ENCODE measurements around the gene RHBDL2. TPM values are rescaled to one million over a fixed set of nuclear protein-coding genes. Genes with fewer than 3 reads are reported as not detected.
A peak's percentile ranks its signal among the peaks of the same experiment; 100 is the strongest.

The RHBDL2 gene
- total and polyA plus RNA-seq, 2 of the 13 experiments (the other 11 are each of a cell fraction or from before 2014, with no cell fraction given), result 3.3 to 5.4 TPM

DNA sequence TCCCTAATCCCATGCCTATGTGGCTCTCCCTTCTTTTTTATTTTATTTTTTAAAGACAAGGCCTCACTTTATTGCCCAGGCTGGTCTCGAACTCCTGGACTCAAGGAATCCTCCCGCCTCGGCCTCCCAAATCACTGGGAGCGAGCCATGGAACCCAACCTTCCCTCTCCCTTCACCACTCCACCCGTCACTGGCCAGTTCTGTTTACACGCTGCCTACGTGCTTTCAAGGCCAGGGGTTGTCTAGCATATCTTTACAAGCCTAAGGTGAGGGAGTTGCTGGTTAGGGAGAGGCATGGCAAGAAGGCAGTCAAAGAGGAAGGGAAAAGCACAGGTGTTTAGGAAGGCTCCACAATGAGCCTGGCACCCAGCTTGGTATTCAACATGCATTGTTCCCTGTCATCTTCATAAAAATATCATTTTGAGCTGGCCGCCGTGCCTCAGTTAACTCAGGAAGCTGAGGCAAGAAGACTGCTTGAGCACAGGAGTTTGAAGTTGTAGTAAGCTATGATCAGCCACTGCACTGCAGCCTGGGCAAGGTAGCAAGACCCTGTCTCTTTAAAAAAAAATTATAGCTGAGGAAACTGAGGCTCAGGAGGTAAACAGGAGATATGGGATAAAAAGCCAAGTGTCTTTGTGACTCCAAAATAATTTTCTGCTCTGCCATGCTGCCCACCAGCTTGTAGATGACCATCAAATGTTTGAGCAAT lies 1.1 kb downstream of the RHBDL2 start (continued):
- TF ChIP-seq, protein P1, sequence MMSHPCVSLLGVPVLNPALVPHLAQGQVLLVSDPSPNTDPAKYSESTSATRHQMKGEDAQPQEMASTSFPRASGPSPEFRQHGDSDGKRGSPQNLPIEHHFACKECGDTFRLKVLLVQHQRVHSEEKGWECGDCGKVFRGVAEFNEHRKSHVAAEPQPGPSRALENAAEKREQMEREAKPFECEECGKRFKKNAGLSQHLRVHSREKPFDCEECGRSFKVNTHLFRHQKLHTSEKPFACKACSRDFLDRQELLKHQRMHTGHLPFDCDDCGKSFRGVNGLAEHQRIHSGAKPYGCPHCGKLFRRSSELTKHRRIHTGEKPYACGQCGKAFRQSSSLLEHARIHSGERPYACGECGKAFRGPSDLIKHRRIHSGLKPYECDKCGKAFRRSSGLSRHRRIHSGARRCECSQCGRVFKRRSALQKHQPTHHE (CRISPR knock-in tag; IDR thresholded peaks at IDR 0.05; ENCODE audit: borderline replicate concordance), result no peak
- TF ChIP-seq RXRA (CRISPR knock-in tag; IDR thresholded peaks at IDR 0.05) (no peak), RARA (CRISPR knock-in tag; IDR thresholded peaks at IDR 0.05) (no peak), CCDC6 (CRISPR knock-in tag; IDR thresholded peaks at IDR 0.05) (no peak), NPAS2 (CRISPR knock-in tag; IDR thresholded peaks at IDR 0.05; ENCODE audit: borderline replicate concordance) (no peak), MEIS1 (CRISPR knock-in tag; IDR thresholded peaks at IDR 0.05; ENCODE audit: borderline replicate concordance) (peak; percentile 42; the same call in 1 of the 2 replicates), BHLHE40 (IDR thresholded peaks at IDR 0.05; ENCODE audit: low read length) (no peak), ZNF331 (CRISPR knock-in tag; IDR thresholded peaks at IDR 0.05) (no peak), ZNF792 (CRISPR knock-in tag; IDR thresholded peaks at IDR 0.05) (no peak), PHB2 (IDR thresholded peaks at IDR 0.05; ENCODE audit: partially characterized antibody) (no peak), ZNF550 (CRISPR knock-in tag; IDR thresholded peaks at IDR 0.05; ENCODE audit: borderline replicate concordance) (no peak), NR2C2 (CRISPR knock-in tag; IDR thresholded peaks at IDR 0.05; ENCODE audit: borderline replicate concordance) (no peak), ATM (IDR thresholded peaks at IDR 0.05; ENCODE audit: borderline replicate concordance) (no peak), CBX1 (IDR thresholded peaks at IDR 0.05; ENCODE audit: low read depth) (no peak), NKX3-1 (CRISPR knock-in tag; IDR thresholded peaks at IDR 0.05) (no peak), ZNF572 (CRISPR knock-in tag; IDR thresholded peaks at IDR 0.05) (no peak), ZNF589 (CRISPR knock-in tag; conservative IDR thresholded peaks at IDR 0.05) (no peak), ZNF879 (CRISPR knock-in tag; IDR thresholded peaks at IDR 0.05) (0 out of 2 replicates have a peak, but pooled peaks have one; percentile 39)
- TF ChIP-seq, protein P2, sequence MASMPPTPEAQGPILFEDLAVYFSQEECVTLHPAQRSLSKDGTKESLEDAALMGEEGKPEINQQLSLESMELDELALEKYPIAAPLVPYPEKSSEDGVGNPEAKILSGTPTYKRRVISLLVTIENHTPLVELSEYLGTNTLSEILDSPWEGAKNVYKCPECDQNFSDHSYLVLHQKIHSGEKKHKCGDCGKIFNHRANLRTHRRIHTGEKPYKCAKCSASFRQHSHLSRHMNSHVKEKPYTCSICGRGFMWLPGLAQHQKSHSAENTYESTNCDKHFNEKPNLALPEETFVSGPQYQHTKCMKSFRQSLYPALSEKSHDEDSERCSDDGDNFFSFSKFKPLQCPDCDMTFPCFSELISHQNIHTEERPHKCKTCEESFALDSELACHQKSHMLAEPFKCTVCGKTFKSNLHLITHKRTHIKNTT (CRISPR knock-in tag; IDR thresholded peaks at IDR 0.05), result no peak
- TF ChIP-seq, protein P3, sequence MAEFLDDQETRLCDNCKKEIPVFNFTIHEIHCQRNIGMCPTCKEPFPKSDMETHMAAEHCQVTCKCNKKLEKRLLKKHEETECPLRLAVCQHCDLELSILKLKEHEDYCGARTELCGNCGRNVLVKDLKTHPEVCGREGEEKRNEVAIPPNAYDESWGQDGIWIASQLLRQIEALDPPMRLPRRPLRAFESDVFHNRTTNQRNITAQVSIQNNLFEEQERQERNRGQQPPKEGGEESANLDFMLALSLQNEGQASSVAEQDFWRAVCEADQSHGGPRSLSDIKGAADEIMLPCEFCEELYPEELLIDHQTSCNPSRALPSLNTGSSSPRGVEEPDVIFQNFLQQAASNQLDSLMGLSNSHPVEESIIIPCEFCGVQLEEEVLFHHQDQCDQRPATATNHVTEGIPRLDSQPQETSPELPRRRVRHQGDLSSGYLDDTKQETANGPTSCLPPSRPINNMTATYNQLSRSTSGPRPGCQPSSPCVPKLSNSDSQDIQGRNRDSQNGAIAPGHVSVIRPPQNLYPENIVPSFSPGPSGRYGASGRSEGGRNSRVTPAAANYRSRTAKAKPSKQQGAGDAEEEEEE (CRISPR knock-in tag; IDR thresholded peaks at IDR 0.05; ENCODE audit: borderline replicate concordance), result no peak
- TF ChIP-seq, protein P4, sequence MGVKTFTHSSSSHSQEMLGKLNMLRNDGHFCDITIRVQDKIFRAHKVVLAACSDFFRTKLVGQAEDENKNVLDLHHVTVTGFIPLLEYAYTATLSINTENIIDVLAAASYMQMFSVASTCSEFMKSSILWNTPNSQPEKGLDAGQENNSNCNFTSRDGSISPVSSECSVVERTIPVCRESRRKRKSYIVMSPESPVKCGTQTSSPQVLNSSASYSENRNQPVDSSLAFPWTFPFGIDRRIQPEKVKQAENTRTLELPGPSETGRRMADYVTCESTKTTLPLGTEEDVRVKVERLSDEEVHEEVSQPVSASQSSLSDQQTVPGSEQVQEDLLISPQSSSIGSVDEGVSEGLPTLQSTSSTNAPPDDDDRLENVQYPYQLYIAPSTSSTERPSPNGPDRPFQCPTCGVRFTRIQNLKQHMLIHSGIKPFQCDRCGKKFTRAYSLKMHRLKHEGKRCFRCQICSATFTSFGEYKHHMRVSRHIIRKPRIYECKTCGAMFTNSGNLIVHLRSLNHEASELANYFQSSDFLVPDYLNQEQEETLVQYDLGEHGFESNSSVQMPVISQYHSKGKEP (CRISPR knock-in tag; IDR thresholded peaks at IDR 0.05), result no peak
- TF ChIP-seq, protein P5, sequence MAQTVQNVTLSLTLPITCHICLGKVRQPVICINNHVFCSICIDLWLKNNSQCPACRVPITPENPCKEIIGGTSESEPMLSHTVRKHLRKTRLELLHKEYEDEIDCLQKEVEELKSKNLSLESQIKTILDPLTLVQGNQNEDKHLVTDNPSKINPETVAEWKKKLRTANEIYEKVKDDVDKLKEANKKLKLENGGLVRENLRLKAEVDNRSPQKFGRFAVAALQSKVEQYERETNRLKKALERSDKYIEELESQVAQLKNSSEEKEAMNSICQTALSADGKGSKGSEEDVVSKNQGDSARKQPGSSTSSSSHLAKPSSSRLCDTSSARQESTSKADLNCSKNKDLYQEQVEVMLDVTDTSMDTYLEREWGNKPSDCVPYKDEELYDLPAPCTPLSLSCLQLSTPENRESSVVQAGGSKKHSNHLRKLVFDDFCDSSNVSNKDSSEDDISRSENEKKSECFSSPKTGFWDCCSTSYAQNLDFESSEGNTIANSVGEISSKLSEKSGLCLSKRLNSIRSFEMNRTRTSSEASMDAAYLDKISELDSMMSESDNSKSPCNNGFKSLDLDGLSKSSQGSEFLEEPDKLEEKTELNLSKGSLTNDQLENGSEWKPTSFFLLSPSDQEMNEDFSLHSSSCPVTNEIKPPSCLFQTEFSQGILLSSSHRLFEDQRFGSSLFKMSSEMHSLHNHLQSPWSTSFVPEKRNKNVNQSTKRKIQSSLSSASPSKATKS (CRISPR knock-in tag; IDR thresholded peaks at IDR 0.05), result no peak
